ENCODE results near the gene TFAM. TPM values are rescaled to one million over a fixed set of nuclear protein-coding genes. Genes with fewer than 3 reads are reported as not detected.

Gene TFAM
- total and polyA plus RNA-seq, 2 of the 8 experiments (the other 6 are each of a cell fraction or from before 2014, with no cell fraction given): 29.3 to 97.3 TPM

DNA sequence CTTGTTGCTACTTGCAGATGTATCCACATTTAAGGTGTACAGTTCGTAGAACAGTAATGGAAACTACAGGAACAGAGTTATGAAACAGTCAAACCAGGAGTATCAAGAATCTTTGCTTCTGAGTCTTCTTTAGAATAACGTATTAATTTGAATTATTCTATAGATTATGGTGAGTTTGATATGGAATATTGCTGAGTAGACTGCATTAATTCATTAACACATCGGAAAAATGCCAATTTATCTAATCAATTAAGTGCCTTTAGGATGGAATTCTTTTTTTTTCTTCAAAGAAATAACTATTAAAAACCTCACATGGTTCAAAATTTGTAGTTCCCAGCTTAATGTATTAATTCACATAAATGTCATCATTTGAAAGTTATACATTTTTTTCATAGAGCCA, 3.8 kb downstream of the TFAM start:
- no peak overlapping the region for H2BK15ac ChIP-seq (ENCODE audit: low read length)
- H2AFZ ChIP-seq (ENCODE audit: low read length): no peak overlapping the region
- DNase-seq (ENCODE audit: low read depth in 1 of 2, low spot score in 2 of 2) (no peak), FAIRE-seq (no peak)
- TF ChIP-seq RBBP5 (IDR thresholded peaks at IDR 0.05; ENCODE audit: borderline replicate concordance, low read depth, low read length) (no peak), RNF2 (IDR thresholded peaks at IDR 0.05; ENCODE audit: borderline replicate concordance, low read depth, low read length, missing control alignments, poor library complexity, severe bottlenecking) (no peak), YY1 (IDR thresholded peaks at IDR 0.05; ENCODE audit: low read depth, low read length) (no peak), SAP30 (IDR thresholded peaks at IDR 0.05; ENCODE audit: insufficient read depth, insufficient replicate concordance, low read length) (no peak), FOSL1 (IDR thresholded peaks at IDR 0.05; ENCODE audit: insufficient read depth, low read depth, low read length) (no peak), TCF12 (IDR thresholded peaks at IDR 0.05; ENCODE audit: low read depth, low read length) (no peak)
- TF ChIP-seq, protein P1, sequence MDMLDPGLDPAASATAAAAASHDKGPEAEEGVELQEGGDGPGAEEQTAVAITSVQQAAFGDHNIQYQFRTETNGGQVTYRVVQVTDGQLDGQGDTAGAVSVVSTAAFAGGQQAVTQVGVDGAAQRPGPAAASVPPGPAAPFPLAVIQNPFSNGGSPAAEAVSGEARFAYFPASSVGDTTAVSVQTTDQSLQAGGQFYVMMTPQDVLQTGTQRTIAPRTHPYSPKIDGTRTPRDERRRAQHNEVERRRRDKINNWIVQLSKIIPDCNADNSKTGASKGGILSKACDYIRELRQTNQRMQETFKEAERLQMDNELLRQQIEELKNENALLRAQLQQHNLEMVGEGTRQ (IDR thresholded peaks at IDR 0.05; ENCODE audit: low read length): no peak
- no peak overlapping the region for H2BK5ac ChIP-seq (ENCODE audit: low read depth, low read length)
- no peak overlapping the region for H3K56ac ChIP-seq (replicated peaks; ENCODE audit: insufficient read length, low read depth, low read length)
- H3K4me1 ChIP-seq (replicated peaks in 1 of 4; ENCODE audit: control insufficient read depth in 3 of 4, insufficient read depth in 4 of 4, low read length in 3 of 4): peaks cover 0 to 4% (median 1%) of the 10 kb centered on the region in 4 experiments; a peak in 3 of 7 replicates
- H3K4me3 ChIP-seq (ENCODE audit: extremely low read depth in 1 of 4, insufficient read depth in 2 of 4, low read depth in 3 of 4, low read length in 4 of 4): no peak overlapping the region
- 0 out of 2 replicates have a peak, but pooled peaks cover 4% of the 10 kb centered on the region for H3K23me2 ChIP-seq (ENCODE audit: low read depth, low read length)
- no peak overlapping the region for H3K4ac ChIP-seq (replicated peaks; ENCODE audit: insufficient read length, low read depth, low read length)
- no peak overlapping the region for H3K27ac ChIP-seq (ENCODE audit: low read depth, low read length)
- ChIA-PET CTCF (ENCODE audit: partially characterized antibody) (no interaction called here), POLR2A (ENCODE audit: partially characterized antibody) (no interaction called here)
- no peak overlapping the region for H2BK120ac ChIP-seq (replicated peaks; ENCODE audit: low read depth, low read length)
- WGBS, 2 experiments (ENCODE audit: extremely low coverage in 1 of 2, insufficient coverage in 1 of 2, insufficient read length in 1 of 2, insufficient replicate concordance in 2 of 2, low coverage in 1 of 2, low lambda C conversion rate in 2 of 2, missing lambda C conversion rate in 1 of 2): 91% methylated on average over 3 of the region's 3 CpGs; no CpG with 5 or more reads in 1 of the 2 experiments
- H2AK5ac ChIP-seq (ENCODE audit: low read depth, low read length): no peak overlapping the region
- H3K18ac ChIP-seq (ENCODE audit: extremely low read depth, low read length): no peak overlapping the region
- no peaks in the 10 kb centered on the region; the same call in 1 of the 2 replicates for H3K79me1 ChIP-seq (ENCODE audit: low read depth, low read length)
- H4K5ac ChIP-seq (ENCODE audit: insufficient read length, low read depth, low read length): no peak overlapping the region
- no peak overlapping the region for H3K9ac ChIP-seq (replicated peaks in 1 of 4; ENCODE audit: extremely low read depth in 1 of 4, low read depth in 3 of 4, low read length in 3 of 4)
- H3K4me2 ChIP-seq (ENCODE audit: insufficient read depth in 1 of 2, low read depth in 2 of 2, low read length in 2 of 2): no peak overlapping the region
- no peaks in the 10 kb centered on the region for H3K27me3 ChIP-seq (replicated peaks in 1 of 4; ENCODE audit: control insufficient read depth in 3 of 4, extremely low read depth in 1 of 4, insufficient read depth in 3 of 4, low read length in 3 of 4)
- H3K9me3 ChIP-seq (ENCODE audit: insufficient read depth in 2 of 2, low read depth in 1 of 2, low read length in 1 of 2): no peaks in the 10 kb centered on the region
- H2BK12ac ChIP-seq (ENCODE audit: low read depth, low read length): no peak overlapping the region
- peaks cover 9 to 63% (median 30%) of the 10 kb centered on the region in 4 experiments; a peak in 5 of 8 replicates for H3K36me3 ChIP-seq (ENCODE audit: control insufficient read depth in 2 of 4, insufficient read depth in 4 of 4, low read length in 3 of 4)
- no peak overlapping the region for H3K14ac ChIP-seq (ENCODE audit: insufficient read length)
- no peak overlapping the region for H2BK20ac ChIP-seq (ENCODE audit: low read length)
- H4K8ac ChIP-seq (ENCODE audit: extremely low read depth, insufficient read depth, low read length): no peak overlapping the region
- no peak overlapping the region for H4K91ac ChIP-seq (replicated peaks; ENCODE audit: insufficient read length, low read length)
- H3K79me2 ChIP-seq (ENCODE audit: control insufficient read depth in 1 of 2, insufficient read depth in 2 of 2, low read length in 2 of 2): peaks cover 5 to 36% of the 10 kb centered on the region in 2 experiments; a peak in 3 of 4 replicates
- H4K20me1 ChIP-seq (replicated peaks in 1 of 2; ENCODE audit: control insufficient read depth in 1 of 2, insufficient read depth in 2 of 2, low read length in 2 of 2): no peaks in the 10 kb centered on the region
- H3K23ac ChIP-seq (ENCODE audit: insufficient read length): no peak overlapping the region

All from H1 (cell line).